B cell (primary cell): ENCODE measurements around the gene SMIM9. TPM values are rescaled to one million over a fixed set of nuclear protein-coding genes. Genes with fewer than 3 reads are reported as not detected.
A peak's percentile ranks its signal among the peaks of the same experiment; 100 is the strongest.

Source experiments
- ATAC-seq: fragments of 200-7000 bp; cut with Tn5 transposase; one replicate; pipeline ENCODE4 v1.10.0; 2021; ENCODE audit warnings: low read depth, mild to moderate bottlenecking, moderate number of reproducible peaks, moderate library complexity
- CTCF ChIA-PET: fragments of 350-600 bp; sonication (Branson Sonifier 250); formaldehyde crosslinking; loops from one replicate; lab custom pipeline; 2021; ENCODE audit warnings: antibody characterized with exemption, inconsistent platforms; lab: Charles Lee
- POLR2A ChIA-PET: fragments of 350-600 bp; sonication (Branson Sonifier 250); formaldehyde crosslinking; loops from one replicate; lab custom pipeline; 2021; ENCODE audit warnings: antibody characterized with exemption; lab: Charles Lee
- DNase-seq: peaks from one replicate; pipeline ENCODE4 v3.0.0; 2013
- H2AFZ ChIP-seq: 2 replicates; pipeline ENCODE4 v1.6.1; 2012; ENCODE audit warnings: mild to moderate bottlenecking, low read depth, low read length; ENCODE audit not compliant: insufficient read depth, poor library complexity, severe bottlenecking
- H3K27ac ChIP-seq, 2 donors: 1 replicate in 1 of 2; 2 replicates in 1 of 2; pipeline ENCODE4 v1.5.1; 2012 to 2013; ENCODE audit warnings: low read length in 2 of 2, mild to moderate bottlenecking in 2 of 2, moderate library complexity in 1 of 2
- H3K27me3 ChIP-seq, 4 experiments: fragments of 200-600 bp in 1 of 4; sonication (generic) in 1 of 4; replicated peaks in 1 of 4; 1 replicate in 2 of 4; 2 replicates in 2 of 4; pipeline versions ENCODE4 v1.6.1 to v1.7.0; 2013 to 2016; ENCODE audit warnings: low read length in 3 of 4, mild to moderate bottlenecking in 2 of 4, mixed read lengths in 1 of 4, moderate library complexity in 1 of 4; ENCODE audit not compliant: insufficient read depth in 4 of 4, control insufficient read depth in 3 of 4; ENCODE audit errors: control extremely low read depth in 1 of 4
- H3K36me3 ChIP-seq, 2 experiments: replicated peaks in 1 of 2; 1 replicate in 1 of 2; 2 replicates in 1 of 2; pipeline versions ENCODE4 v1.6.1 to v1.7.1; 2013; ENCODE audit warnings: low read length in 1 of 2; ENCODE audit not compliant: insufficient read depth in 2 of 2, control insufficient read depth in 1 of 2; ENCODE audit errors: control extremely low read depth in 1 of 2, extremely low read depth in 1 of 2
- H3K4me1 ChIP-seq, 2 donors: fragments of 200-600 bp in 1 of 2; sonication (generic) in 1 of 2; 1 replicate in 1 of 2; 2 replicates in 1 of 2; pipeline versions ENCODE4 v1.5.1 to v1.6.1; 2013 to 2017; ENCODE audit warnings: low read length in 2 of 2; ENCODE audit not compliant: control insufficient read depth in 2 of 2, insufficient read depth in 2 of 2
- H3K4me2 ChIP-seq: replicated peaks from 2 replicates; pipeline ENCODE3; 2012; ENCODE audit warnings: mild to moderate bottlenecking, low read depth, low read length; ENCODE audit not compliant: poor library complexity, severe bottlenecking
- H3K4me3 ChIP-seq, 5 experiments: fragments of 200-600 bp in 1 of 5; sonication (generic) in 1 of 5; 1 replicate in 3 of 5; 2 replicates in 2 of 5; pipeline versions ENCODE4 v1.5.1 to v1.7.0; 2011 to 2016; ENCODE audit warnings: low read length in 4 of 5, mild to moderate bottlenecking in 4 of 5, low read depth in 2 of 5, control low read depth in 1 of 5, moderate library complexity in 1 of 5; ENCODE audit not compliant: insufficient read depth in 1 of 5; ENCODE audit errors: control extremely low read depth in 1 of 5, extremely low read depth in 1 of 5
- H3K79me2 ChIP-seq: fragments of 200-600 bp; sonication (generic); one replicate; pipeline ENCODE4 v1.6.0; 2016; ENCODE audit warnings: low read length; ENCODE audit not compliant: control insufficient read depth, insufficient read depth
- H3K9ac ChIP-seq: fragments of 200-600 bp; sonication (generic); 2 replicates; pipeline ENCODE4 v1.6.1; 2017; ENCODE audit warnings: mild to moderate bottlenecking, low read length, moderate library complexity
- H3K9me3 ChIP-seq, 3 donors: one replicate each; pipeline versions ENCODE4 v1.6.1 to v1.7.1; 2013; ENCODE audit warnings: low read length in 2 of 3; ENCODE audit not compliant: control insufficient read depth in 2 of 3, insufficient read depth in 1 of 3; ENCODE audit errors: control extremely low read depth in 1 of 3
- H4K20me1 ChIP-seq: 2 replicates; pipeline ENCODE4 v1.6.0; 2012; ENCODE audit warnings: mild to moderate bottlenecking, low read length; ENCODE audit not compliant: insufficient read depth, control insufficient read depth, poor library complexity, severe bottlenecking
- H3K27ac Mint-ChIP-seq: one replicate; pipeline ENCODE4 v1.8.0; 2021; ENCODE audit warnings: mixed read lengths
- H3K27me3 Mint-ChIP-seq: one replicate; pipeline ENCODE4 v1.8.0; 2021; ENCODE audit warnings: mixed read lengths
- H3K4me1 Mint-ChIP-seq: one replicate; pipeline ENCODE4 v1.8.0; 2021; ENCODE audit warnings: mixed read lengths
- H3K4me3 Mint-ChIP-seq: one replicate; pipeline ENCODE4 v1.8.0; 2021; ENCODE audit warnings: mixed read lengths
- H3K9me3 Mint-ChIP-seq: one replicate; pipeline ENCODE4 v1.8.0; 2022; ENCODE audit warnings: mixed read lengths; ENCODE audit not compliant: insufficient read depth
- CTCF ChIP-seq: fragments of 200-600 bp; IDR thresholded peaks from one replicate; pipeline ENCODE4 v1.8.0; 2022; ENCODE audit warnings: antibody characterized with exemption, mild to moderate bottlenecking
- EZH2 ChIP-seq: IDR thresholded peaks from 2 replicates; pipeline ENCODE4 v1.6.1; 2012; ENCODE audit warnings: borderline replicate concordance, low read depth, mild to moderate bottlenecking, moderate library complexity, low read length; ENCODE audit not compliant: insufficient read depth, poor library complexity, severe bottlenecking
- WGBS: methylation state at CpG from one replicate; pipeline ENCODE4 v1.1.5; 2013; ENCODE audit warnings: missing lambda C conversion rate; ENCODE audit not compliant: insufficient coverage; 5-methylcytosine and 5-hydroxymethylcytosine counted together
- intact Hi-C: fragments of 100-400 bp; cut with micrococcal nuclease; formaldehyde crosslinking; loops from one replicate; pipeline ENCODE4 v1.10.0; 2022
- polyA plus RNA-seq: library from polyadenylated mRNA; depleted of rRNA; stranded (reverse); fragments of >200 nt; gene quantifications from 2 replicates; pipeline ENCODE4 v1.2.3, GENCODE V29; 2012
- total RNA-seq, 2 donors: library from RNA; stranded (reverse); fragments of 120-200 nt in 1 of 2; gene quantifications; 1 replicate in 1 of 2; 2 replicates in 1 of 2; pipeline versions ENCODE4 v1.2.3 to v1.2.4, GENCODE V29; 2013 to 2022

Gene SMIM9
- total and polyA plus RNA-seq, 2 donors (not counting 1 experiment from before 2014, with no cell fraction given) = not detected

GRCh38 chrX:154804261-154804956, 30.1 kb downstream of the SMIM9 start:
- ChIA-PET CTCF (no interaction called here), POLR2A (no interaction called here)
- intact Hi-C loops = loop anchor here (10.0 kb wide), 1 partner anchor 220 kb away; the partner anchor contains the start of genes F8 and FUNDC2
- H3K27ac ChIP-seq = no peak overlapping the region
- peak overlapping the region; percentile 85 for H3K4me3 Mint-ChIP-seq
- peak overlapping the region; percentile 86 for H3K4me2 ChIP-seq
- no peaks in the 10 kb centered on the region for H3K36me3 ChIP-seq
- DNase-seq (no peak), ATAC-seq (no peak)
- H3K4me1 ChIP-seq = peaks cover 16 to 21% of the 10 kb centered on the region in 2 donors
- H3K9me3 ChIP-seq = no peaks in the 10 kb centered on the region
- WGBS = 24% methylated on average over 3 of the region's 7 CpGs
- peak overlapping the region; percentile 68 for H3K9ac ChIP-seq
- H3K27me3 ChIP-seq = no peaks in the 10 kb centered on the region
- TF ChIP-seq EZH2 = no peak
- H3K9me3 Mint-ChIP-seq = no peaks in the 10 kb centered on the region
- H4K20me1 ChIP-seq = no peaks in the 10 kb centered on the region
- no peaks in the 10 kb centered on the region for H3K79me2 ChIP-seq
- H2AFZ ChIP-seq = peak overlapping the region; percentile 79
- H3K4me3 ChIP-seq = peak overlapping the region; percentile 49 to 69 (median 65)
- no peak overlapping the region for H3K27ac Mint-ChIP-seq
- peaks cover 28% of the 10 kb centered on the region for H3K4me1 Mint-ChIP-seq
- H3K27me3 Mint-ChIP-seq = no peaks in the 10 kb centered on the region

- TF ChIP-seq EZH2 (no peak), CTCF (no peak)
- H3K4me1 ChIP-seq = peaks cover 16 to 21% of the 10 kb centered on the region in 2 donors
- DNase-seq (no peak), ATAC-seq (no peak)
- H3K36me3 ChIP-seq = no peaks in the 10 kb centered on the region
- no peak overlapping the region for H3K9ac ChIP-seq
- no peaks in the 10 kb centered on the region for H3K79me2 ChIP-seq
- H3K4me2 ChIP-seq = no peak overlapping the region
- Mint-ChIP-seq H3K27me3 (no peaks in the 10 kb centered on the region), H3K4me3 (no peak overlapping the region), H3K27ac (no peak overlapping the region), H3K9me3 (no peaks in the 10 kb centered on the region), H3K4me1 (peaks cover 30% of the 10 kb centered on the region)
- no peaks in the 10 kb centered on the region for H4K20me1 ChIP-seq
- POLR2A ChIA-PET = no interaction called here
- WGBS = no CpG with 5 or more reads among the region's 2 CpGs
- no peak overlapping the region for H2AFZ ChIP-seq
- H3K27ac ChIP-seq = no peak overlapping the region
- H3K27me3 ChIP-seq = no peaks in the 10 kb centered on the region
- H3K4me3 ChIP-seq = no peak overlapping the region
- H3K9me3 ChIP-seq = no peaks in the 10 kb centered on the region
- intact Hi-C loops = loop anchor here (10.0 kb wide), 1 partner anchor 222 kb away; the partner anchor contains the start of genes F8 and FUNDC2
- CTCF ChIA-PET = no interaction called here
Measured at GRCh38 chrX:154802947-154803346, 31.5 kb downstream of the SMIM9 start.
